Endothelial cell of umbilical vein (primary cell): Measurements from ENCODE around the gene ACE.

Experiments
- EZH2 ChIP-seq: IDR thresholded peaks from 2 replicates; pipeline ENCODE4 v1.6.1; 2012; ENCODE audit warnings: borderline replicate concordance, low read depth, mild to moderate bottlenecking, moderate library complexity, low read length, inconsistent platforms; ENCODE audit not compliant: severe bottlenecking
- POLR2A ChIP-seq: IDR thresholded peaks from 2 replicates; pipeline ENCODE4 v1.6.1; 2012; ENCODE audit warnings: low read depth, mild to moderate bottlenecking, control low read depth, low read length
- POLR2AphosphoS5 ChIP-seq: IDR thresholded peaks from 2 replicates; pipeline ENCODE4 v1.6.1; 2012; ENCODE audit warnings: low read depth, mild to moderate bottlenecking, control low read depth, low read length, moderate library complexity; ENCODE audit not compliant: insufficient read depth
- TF ChIP-seq, protein P1 (sequence below), 2 donors: IDR thresholded peaks; 1 replicate in 1 of 2; 2 replicates in 1 of 2; pipeline ENCODE4 v1.5.1; 2011; ENCODE audit warnings: low read length in 2 of 2, mild to moderate bottlenecking in 2 of 2, moderate library complexity in 2 of 2, control low read depth in 1 of 2, inconsistent platforms in 1 of 2, low read depth in 1 of 2; ENCODE audit not compliant: insufficient read depth in 1 of 2; ENCODE audit errors: extremely low read depth in 1 of 2
- TF ChIP-seq, protein P2 (sequence below): IDR thresholded peaks from 2 replicates; pipeline ENCODE4 v1.6.1; 2011; ENCODE audit not compliant: insufficient read depth, insufficient read length

DNA sequence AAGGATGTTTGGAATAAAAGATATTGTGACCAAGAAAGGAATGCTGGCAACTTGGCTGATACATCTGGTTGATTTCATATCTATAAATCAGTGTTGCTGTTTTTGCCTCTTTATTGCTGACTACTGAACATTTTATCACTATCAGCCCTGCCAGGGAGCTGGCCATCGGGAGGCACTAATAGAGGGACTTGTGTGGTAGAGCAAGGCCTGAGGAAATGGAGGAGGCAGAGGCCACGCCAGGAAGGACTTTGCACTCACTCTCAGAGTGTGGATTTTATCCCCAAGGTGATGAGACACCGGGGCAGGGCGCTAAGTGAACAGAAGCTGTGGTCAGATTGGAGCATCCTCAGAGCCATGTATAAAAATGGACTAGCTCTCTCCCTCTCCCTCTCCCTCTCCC, 21.4 kb upstream of the ACE start:
- TF ChIP-seq, protein P1, sequence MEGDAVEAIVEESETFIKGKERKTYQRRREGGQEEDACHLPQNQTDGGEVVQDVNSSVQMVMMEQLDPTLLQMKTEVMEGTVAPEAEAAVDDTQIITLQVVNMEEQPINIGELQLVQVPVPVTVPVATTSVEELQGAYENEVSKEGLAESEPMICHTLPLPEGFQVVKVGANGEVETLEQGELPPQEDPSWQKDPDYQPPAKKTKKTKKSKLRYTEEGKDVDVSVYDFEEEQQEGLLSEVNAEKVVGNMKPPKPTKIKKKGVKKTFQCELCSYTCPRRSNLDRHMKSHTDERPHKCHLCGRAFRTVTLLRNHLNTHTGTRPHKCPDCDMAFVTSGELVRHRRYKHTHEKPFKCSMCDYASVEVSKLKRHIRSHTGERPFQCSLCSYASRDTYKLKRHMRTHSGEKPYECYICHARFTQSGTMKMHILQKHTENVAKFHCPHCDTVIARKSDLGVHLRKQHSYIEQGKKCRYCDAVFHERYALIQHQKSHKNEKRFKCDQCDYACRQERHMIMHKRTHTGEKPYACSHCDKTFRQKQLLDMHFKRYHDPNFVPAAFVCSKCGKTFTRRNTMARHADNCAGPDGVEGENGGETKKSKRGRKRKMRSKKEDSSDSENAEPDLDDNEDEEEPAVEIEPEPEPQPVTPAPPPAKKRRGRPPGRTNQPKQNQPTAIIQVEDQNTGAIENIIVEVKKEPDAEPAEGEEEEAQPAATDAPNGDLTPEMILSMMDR (IDR thresholded peaks at IDR 0.05; ENCODE audit: extremely low read depth in 1 of 2, insufficient read depth in 1 of 2, low read depth in 1 of 2, low read length in 2 of 2), result no peak
- TF ChIP-seq EZH2 (no peak), POLR2AphosphoS5 (no peak), POLR2A (no peak)
- TF ChIP-seq, protein P2, sequence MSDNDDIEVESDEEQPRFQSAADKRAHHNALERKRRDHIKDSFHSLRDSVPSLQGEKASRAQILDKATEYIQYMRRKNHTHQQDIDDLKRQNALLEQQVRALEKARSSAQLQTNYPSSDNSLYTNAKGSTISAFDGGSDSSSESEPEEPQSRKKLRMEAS, result no peak
